Measurements from ENCODE around the gene LDB3.

DNA sequence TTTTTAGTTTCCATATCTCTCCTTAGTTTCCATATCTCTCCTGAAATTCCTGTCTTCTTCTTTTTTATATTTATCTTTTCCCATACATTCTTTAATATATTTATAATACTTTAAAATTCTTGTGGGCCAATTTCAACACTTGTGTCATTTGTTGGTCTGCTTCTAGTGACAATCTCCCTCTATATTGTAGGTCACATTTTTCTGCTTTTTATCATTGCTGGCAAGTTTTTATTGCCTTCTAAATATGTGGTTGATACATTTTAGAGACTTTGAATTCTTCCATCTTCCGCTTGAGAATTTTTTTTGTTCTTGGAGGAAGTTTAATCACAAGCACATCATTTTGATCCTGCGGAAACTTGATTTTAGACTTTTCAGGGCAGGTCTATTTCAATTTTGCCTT, 40.0 kb upstream of the LDB3 start:
- TF ChIP-seq, protein P1, sequence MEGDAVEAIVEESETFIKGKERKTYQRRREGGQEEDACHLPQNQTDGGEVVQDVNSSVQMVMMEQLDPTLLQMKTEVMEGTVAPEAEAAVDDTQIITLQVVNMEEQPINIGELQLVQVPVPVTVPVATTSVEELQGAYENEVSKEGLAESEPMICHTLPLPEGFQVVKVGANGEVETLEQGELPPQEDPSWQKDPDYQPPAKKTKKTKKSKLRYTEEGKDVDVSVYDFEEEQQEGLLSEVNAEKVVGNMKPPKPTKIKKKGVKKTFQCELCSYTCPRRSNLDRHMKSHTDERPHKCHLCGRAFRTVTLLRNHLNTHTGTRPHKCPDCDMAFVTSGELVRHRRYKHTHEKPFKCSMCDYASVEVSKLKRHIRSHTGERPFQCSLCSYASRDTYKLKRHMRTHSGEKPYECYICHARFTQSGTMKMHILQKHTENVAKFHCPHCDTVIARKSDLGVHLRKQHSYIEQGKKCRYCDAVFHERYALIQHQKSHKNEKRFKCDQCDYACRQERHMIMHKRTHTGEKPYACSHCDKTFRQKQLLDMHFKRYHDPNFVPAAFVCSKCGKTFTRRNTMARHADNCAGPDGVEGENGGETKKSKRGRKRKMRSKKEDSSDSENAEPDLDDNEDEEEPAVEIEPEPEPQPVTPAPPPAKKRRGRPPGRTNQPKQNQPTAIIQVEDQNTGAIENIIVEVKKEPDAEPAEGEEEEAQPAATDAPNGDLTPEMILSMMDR (conservative IDR thresholded peaks at IDR 0.05 in 1 of 2, IDR thresholded peaks at IDR 0.05 in 1 of 2; ENCODE audit: extremely low read depth in 1 of 2, insufficient read depth in 1 of 2, low read depth in 1 of 2, low read length in 2 of 2): no peak
- no peak for TF ChIP-seq EZH2 (IDR thresholded peaks at IDR 0.05; ENCODE audit: borderline replicate concordance, low read length)
